Gastrocnemius medialis (tissue), 4 donors: ENCODE data around the gene SLC7A6.

ENCODE experiments used
- CTCF ChIP-seq, 5 experiments: fragments of 450-650 bp in 3 of 5; fragments of 200-600 bp in 2 of 5; sonication (generic) in 2 of 5; IDR thresholded peaks in 4 of 5; conservative IDR thresholded peaks in 1 of 5; 1 replicate in 4 of 5; 2 replicates in 1 of 5; pipeline ENCODE4 v1.5.1; 2016 to 2019; ENCODE audit warnings: antibody characterized with exemption in 5 of 5, mild to moderate bottlenecking in 3 of 5, moderate library complexity in 3 of 5
- POLR2A ChIP-seq, 2 donors: fragments of 450-650 bp; IDR thresholded peaks; one replicate each; pipeline ENCODE4 v1.6.1; 2017; ENCODE audit warnings: antibody characterized with exemption in 2 of 2, mild to moderate bottlenecking in 2 of 2, moderate library complexity in 2 of 2

GRCh38 chr16:68281368-68282063, 17.2 kb downstream of the SLC7A6 start:
- TF ChIP-seq CTCF (IDR thresholded peaks at IDR 0.05 in 4 of 5, conservative IDR thresholded peaks at IDR 0.05 in 1 of 5) (no peak), POLR2A (IDR thresholded peaks at IDR 0.05) (no peak)
